PC-9 (cell line): ENCODE measurements around the gene TTLL9.

Experiments
- CTCF ChIP-seq: fragments of 200-600 bp; sonication (generic); conservative IDR thresholded peaks from 2 replicates; pipeline ENCODE4 v1.6.1; 2017; ENCODE audit warnings: mixed run types, antibody characterized with exemption, mild to moderate bottlenecking, moderate library complexity
- EZH2 ChIP-seq: fragments of 200-600 bp; sonication (generic); IDR thresholded peaks from 2 replicates; pipeline ENCODE4 v1.8.0; 2017; ENCODE audit warnings: antibody characterized with exemption, low read depth

- TF ChIP-seq CTCF = no peak
- no peak for TF ChIP-seq EZH2
These were observed 25.6 kb downstream of the TTLL9 start for GRCh38 chr20:31896049-31896448.
